Fibroblast of the conjunctiva (primary cell): ENCODE results near the gene ZCCHC17.

ENCODE experiments used
- DNase-seq: peaks from one replicate; pipeline ENCODE4 v3.0.0-alpha.2; 2010; ENCODE audit warnings: low read depth

The ZCCHC17 gene

DNA sequence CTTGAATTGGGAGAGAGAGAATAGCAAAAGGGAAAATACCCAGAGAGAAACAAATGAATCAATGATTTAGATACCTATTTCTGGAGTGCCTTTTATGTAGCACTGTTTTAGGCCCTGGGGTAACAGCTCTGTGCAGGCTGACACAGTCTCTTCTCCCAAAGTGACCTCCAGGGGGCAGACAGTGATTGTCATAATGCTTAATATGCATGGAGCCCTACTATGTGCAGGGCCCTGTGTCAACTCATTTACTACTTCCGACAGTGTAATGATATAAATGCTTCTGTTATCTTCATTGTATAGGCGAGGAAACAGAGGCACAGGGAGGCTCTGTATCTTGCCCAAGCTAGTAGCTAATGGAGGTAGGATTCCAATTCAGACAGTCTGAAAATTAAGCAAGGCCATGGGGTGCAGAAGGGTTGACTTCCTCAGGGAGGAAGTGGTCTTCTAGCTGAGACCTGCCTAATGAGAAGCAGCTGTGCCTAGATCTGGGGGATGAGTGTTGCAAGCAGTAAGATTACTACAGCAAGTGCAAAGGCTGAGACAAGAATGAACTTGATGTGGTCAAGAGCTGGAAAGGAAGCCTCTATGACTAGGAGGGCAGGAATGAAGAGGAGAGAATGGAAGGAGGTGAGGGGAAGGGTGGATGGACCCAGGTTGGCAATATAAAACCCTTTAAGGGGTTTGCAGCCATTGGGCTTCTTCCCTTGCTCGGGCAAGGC lies 100.0 kb downstream of the ZCCHC17 start:
- DNase-seq: peak; percentile 82

DNA sequence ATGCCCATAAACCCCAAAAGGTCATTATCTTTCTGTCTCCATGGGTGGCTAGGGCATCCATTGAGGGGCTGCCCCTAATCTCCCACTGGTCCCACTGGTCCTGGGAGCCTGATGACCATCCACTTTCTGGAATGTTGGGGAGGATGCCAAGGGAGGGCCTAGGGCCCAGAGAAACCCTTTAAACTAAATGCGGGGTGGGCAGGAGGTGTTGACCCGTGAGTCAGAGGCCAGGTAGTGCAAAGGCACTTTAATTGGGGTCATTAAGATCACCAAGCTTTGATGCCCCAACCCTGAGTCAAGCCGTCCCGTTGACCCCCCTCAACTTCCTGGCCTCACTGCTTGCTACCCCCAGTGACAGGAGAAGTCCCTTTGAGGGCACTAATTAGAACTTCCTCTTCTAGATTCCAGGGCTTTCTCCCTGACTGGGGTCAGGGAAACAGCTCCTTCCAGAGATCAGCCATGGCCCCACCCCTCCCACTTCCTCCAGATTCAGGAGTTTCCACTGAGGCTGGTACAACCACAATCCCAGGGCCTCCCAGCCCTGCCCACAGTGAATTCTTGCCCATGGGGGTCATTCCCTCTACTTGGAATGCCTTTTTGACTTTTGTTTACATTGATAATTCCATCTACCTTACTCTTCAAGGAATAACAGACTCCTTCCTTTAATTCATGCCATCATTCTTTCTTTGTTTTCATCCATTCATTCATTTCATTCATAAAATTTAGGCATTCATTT lies 100.7 kb downstream of the ZCCHC17 start:
- no peak for DNase-seq

DNA sequence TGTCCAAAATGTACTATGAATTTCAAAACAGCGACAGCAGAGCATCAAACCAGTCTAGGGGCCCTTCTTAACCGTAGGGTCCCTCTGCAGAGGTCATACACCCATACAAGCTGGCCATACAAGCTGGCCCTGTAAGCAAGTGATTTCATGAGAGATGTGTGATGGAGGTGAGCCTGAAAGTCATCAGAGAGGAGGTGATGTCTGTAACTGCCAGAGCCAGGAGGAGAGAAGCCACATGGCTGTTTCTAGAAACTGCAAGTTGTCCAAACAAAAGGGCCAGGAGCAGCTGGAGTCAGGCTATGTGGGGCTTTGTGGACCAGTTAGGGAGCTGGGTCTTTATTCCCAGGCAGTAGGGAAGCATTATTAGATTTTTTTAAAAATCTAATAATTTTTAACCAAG lies 101.4 kb downstream of the ZCCHC17 start:
- no peak for DNase-seq

DNA sequence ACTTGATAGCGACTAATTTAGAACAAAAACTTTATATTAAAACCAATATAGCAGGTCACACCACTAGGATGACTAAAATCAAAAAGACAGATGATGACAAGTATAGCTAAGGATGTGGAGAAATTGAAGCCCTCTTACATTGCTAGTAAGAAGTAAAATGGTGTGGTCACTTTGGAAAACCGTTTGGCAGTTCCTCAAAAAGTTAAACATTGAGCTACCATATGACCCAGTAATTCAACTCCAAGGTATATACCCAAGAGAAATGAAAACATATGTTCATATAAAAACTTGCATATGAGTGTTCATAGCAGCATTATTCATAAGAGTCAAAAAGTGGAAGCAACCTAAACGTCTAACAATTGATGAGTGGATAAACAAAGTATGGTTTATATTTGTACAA lies 103.1 kb downstream of the ZCCHC17 start:
- no peak for DNase-seq

DNA sequence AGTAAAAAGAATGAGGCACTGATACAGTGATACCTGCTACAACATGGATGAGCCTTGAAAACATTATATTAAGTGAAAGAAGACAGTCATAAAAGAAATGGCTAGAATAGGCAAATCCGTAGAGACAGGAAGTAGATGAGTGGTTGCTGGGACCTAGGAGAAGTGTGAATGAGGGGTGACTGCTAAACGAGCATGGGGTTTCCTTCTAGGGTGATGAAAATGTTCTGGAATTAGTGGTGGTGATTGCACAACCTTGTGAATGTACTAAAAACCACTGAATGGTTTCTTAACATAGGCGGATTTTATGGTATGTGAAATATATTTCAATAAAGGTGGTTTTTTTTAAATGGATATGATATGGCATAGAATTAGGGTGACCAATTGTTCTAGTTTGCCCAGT lies 103.6 kb downstream of the ZCCHC17 start:
- DNase-seq: peak; percentile 24

DNA sequence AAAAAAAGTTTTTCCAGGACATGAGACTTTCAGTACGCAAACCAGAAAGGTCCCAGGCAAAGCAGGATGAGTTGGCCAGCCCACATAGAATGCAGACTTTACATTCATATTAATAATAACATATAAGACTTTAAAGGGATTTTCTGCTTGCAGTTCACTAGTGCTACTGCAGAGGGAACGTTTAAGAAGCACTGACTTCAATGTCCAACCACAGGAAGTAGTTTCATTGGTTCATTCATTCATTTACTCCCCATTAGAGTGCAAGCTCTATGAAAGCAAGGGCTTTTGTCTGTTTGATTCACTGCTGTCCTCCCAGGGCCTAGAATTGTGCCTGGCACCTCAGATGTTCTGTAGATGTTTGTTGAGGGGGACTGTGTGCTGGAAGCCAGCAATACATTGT lies 104.4 kb downstream of the ZCCHC17 start:
- DNase-seq: no peak

DNA sequence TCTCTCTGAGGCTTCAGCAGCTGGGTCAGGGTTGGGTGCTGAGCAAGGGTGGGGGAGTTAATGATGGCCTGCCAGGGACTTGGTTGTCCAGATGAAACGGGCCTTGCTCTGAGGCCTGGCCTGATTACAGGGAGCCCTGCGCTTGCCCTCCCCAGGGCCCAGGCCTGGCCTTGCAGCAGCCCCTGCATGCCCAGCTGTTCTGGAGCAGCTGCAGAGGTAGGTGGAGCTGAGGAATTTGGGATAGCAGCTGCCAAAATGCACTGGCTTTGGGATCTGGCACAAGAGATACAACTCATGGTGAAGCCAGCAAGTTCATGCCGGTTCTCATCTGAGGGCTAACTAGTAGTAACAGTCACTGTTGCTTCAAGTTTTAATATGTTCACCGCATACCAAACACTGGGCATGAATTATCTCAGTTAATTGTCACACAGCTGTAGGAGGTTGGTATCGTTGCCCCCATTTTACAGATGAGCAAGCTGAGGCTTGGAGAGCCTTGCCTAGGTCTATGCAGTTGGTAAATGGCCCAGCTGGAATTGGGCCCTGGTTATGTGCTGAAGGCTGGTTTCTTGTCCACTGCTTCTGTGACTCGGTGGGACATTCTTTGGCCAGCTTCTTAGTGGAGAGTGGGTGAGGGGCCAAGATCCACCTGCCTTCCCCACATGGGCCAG lies 108.9 kb downstream of the ZCCHC17 start:
- DNase-seq: no peak

DNA sequence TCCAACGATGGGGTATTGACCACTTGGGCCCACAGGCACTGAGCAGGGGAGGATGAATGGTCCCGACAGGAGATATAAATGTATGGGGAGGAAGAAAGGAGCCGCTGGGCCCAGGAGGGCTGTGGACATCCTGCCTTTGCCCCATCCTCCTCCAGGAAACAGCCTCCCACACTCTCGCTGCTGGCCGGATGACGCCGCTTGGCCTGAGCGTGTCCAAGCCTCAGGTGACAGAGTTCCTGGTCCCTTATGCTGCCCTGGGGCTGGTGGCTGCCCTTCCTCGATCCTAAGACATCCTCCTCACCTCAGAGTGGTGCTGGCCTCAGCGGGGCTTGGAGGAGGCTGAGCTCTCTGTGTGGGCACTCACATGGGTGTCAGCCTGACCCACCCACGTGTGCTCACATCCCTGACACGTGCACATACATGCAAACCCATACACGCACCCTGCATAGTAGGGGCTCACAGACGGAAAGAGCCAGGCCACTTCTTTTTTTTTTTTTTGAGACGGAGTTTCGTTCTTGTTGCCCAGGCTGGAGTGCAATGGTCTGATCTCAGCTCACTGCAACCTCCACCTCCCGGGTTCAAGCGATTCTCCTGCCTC lies 110.3 kb downstream of the ZCCHC17 start:
- DNase-seq: no peak

DNA sequence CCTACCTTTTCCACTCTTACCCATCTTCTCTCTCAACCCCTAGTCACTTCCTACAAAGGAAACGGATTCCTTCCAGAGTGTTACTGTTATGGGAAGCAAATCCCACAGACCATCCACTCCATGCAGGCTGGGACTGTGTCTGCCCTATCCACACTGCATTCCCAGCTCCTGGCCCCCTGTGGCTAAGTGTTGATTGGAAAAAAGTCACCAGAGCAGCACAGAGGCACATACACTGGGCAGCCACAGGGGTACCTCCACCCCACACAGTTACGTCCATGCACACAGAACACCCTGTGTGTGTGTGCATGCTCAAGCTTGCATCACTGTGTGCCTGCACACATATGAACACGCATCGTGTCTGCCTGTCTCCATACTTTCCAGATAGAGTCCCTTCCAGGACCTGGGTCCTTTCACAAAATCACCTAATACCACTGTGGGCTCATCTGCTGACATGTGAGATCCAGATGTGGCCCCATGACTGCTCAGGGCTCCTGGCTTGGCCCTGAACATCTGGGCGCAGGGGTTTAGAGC lies 112.0 kb downstream of the ZCCHC17 start:
- DNase-seq: no peak

DNA sequence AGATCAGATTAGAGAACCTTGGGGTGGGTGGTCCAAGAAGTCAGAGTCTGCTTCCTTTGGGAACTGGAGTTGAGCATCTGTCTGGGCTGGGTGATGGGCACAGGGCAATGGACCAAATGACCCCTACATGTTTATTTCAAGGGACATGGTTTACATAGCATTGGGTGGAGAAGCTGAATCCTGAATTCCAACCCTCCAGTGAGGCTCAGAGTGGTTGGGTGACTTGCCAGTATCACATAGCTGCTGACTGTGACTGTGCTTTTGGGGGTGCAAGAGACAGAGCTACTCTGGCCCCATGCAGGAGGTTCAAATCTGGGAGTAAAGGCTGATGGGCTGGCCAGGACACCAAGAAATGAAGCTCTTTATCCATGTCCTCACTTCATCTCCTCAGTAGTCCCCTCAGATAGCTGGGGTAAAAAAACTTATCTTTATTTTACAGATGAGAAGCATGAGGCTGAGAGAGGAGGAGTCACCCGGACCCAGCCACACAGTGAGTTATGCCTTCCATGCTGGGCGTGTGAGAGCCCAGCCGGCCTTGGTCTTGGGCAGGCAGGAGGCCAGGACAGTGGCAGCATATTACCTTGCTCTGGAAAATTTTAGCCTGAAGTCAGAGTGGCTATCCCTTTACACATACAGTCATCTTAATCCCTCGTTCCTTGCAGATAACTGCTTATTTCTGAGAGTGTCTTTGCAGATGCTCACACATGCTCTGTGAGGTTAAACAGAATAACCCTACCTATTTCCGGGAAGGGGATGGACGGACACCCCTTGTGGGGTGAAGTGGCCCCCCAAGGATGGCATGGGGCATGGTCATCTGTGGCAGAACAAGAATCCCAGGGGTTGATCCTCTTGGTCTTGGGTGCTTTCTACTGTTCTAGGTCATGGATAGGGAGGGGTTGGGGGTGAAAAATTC lies 113.4 kb downstream of the ZCCHC17 start:
- no peak for DNase-seq

DNA sequence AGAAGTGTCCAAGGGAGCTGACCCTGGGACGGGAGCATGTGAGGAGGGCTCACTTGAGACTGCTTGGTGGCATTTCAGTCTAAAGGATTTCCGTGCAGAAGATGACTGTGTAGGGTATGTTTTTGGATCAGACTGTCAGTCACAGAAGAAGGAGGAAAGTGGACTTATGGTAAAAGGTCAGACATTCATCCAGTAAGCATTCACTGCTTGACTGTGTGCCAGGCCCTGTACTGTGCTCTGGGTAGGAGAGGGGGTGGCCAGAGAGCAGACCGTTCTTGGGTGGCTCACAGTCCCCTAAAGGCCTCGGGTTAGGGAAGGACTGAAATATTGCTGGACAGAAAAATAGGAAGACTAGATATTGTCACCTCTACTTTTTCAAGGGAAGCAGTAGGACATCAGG lies 114.0 kb downstream of the ZCCHC17 start:
- DNase-seq: peak; percentile 58

DNA sequence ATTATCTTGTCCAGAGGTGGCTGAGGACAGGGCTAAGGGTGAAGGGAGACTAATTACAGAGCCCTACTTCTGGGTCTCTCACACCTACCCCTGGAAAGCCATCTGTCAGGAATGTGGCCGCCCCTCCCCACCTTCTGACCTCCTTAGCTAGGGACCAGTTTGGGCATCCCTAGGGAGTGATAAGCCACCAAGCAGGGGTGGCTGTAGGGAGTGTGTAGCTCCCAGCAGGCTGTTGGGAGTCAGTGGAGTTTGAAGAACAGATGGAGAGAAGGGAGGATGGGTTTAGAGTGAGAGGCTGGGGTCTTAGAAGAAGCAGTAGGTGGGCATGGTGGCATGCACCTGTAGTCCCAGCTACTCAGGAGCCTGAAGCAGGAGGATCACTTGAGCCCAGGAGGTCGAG lies 115.4 kb downstream of the ZCCHC17 start:
- no peak for DNase-seq

DNA sequence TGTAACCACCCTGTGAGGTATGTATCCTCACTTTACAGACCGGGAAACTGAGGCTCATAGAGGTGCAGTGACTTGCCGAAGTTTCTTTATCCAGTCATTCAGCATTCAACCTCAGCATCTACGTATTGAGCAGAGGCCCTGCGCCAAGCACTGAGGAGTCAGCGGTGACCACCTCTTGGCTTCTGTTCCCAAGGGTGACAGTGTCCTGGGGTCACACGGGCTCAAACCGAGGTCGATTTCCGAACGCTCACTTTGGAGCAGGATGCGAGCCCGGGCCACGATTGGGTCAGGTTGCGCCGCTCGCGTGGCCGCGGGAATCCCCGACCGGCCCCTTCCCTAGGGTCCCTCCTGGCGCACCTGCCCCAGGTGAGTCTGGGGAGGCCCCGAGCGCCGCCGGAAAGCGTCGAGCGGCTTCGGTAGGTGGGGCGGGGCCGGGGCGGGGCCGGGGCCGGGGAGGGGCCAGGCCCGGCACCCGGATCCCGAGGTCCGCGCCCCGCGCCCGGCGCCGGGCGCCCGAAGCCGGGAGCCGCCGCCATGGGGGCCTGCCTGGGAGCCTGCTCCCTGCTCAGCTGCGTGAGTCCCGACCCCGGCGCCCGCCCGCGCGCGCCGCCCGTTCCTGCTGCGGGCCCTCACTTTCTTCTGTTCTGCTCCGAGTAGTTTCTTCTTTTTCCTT lies 116.0 kb downstream of the ZCCHC17 start, which contains the start of gene SERINC2:
Gene SERINC2 (plus strand): TSS at position 482 of the 673 bp plus-strand sequence. CDS start 53 bp downstream, at position 535.
- DNase-seq: no peak

DNA sequence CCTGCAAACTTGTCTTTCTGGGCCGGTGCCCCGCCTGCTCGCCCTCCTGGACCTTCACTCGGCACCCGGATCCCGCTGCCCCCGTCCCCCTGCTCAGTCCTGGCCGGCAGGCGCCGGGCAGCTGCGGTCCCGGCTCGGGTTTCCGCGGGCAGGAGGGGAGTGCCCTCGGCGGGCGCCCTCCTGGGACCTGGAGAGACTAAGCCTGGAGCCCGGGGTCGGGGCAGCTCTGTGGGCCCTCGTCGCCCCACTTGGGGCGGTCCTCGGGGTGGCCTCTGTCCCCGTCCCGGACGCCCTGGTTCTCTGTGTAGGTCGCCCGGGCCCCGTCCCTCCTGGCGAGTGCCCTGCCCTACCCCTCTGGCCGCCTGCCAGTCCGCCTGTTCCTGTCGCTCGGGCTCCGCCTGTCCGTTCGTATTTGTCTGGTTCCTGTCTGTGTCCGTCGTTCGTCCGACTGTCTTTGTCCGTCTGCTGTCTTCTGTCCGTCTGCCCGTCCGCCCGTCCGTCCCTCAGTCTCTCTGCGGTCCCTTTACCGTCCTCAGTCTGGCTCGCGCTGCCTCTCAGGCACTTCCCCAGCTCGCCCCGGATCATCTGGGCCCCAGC lies 116.7 kb downstream of the ZCCHC17 start:
- peak; percentile 34 for DNase-seq
